NT2/D1 (cell line): ENCODE results near the gene KCNIP1.

ENCODE experiments used
- SUZ12 ChIP-seq: IDR thresholded peaks from 2 replicates; pipeline ENCODE4 v1.6.1; 2011; ENCODE audit not compliant: insufficient read length, insufficient read depth; ENCODE audit errors: extremely low read depth
- YY1 ChIP-seq: IDR thresholded peaks from 2 replicates; pipeline ENCODE4 v1.6.1; 2011; ENCODE audit not compliant: insufficient read length, insufficient read depth
- ZNF274 ChIP-seq: IDR thresholded peaks from 2 replicates; pipeline ENCODE4 v1.6.1; 2011; ENCODE audit warnings: mild to moderate bottlenecking, low read depth, low read length

DNA sequence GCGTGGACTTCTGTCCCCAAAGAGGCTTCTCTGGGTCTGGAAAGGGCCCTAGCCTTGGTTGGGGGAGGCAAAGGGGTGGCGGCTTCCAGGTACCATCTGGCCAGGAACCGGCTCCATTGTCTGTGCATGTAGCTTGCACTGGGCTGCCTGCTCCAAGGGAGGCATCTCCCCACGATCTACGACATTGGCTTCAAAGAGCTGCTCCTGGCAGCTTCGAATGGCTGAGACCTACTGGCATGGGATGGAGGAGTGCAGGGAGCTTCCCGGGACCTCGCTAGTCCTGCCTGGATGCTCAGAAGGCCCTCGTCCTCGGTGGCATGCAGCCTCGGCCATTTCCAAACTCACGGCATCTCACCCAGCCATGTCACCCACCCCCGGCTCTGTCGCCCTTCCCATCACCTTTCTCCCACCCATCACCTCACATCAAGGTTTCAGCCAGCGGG, 137.8 kb downstream of the KCNIP1 start:
- no peak for TF ChIP-seq SUZ12
- no peak for TF ChIP-seq YY1
- TF ChIP-seq ZNF274, result no peak
